Liver (tissue), 2 donors: ENCODE data around the gene TDRD7.

ENCODE experiments used
- FOXA1 ChIP-seq: IDR thresholded peaks from 2 replicates; pipeline ENCODE4 v1.6.1; 2016; ENCODE audit warnings: antibody characterized with exemption
- YY1 ChIP-seq: IDR thresholded peaks from 2 replicates; pipeline ENCODE4 v1.6.1; 2016; ENCODE audit warnings: antibody characterized with exemption, mild to moderate bottlenecking
- TF ChIP-seq, protein P1 (sequence below): fragments of 150-350 bp; IDR thresholded peaks from 2 replicates; pipeline ENCODE4 v1.5.1; 2017; ENCODE audit warnings: improper control_type of control experiment, low read depth, low read length; ENCODE audit not compliant: missing input control
- donor health status: healthy.

DNA sequence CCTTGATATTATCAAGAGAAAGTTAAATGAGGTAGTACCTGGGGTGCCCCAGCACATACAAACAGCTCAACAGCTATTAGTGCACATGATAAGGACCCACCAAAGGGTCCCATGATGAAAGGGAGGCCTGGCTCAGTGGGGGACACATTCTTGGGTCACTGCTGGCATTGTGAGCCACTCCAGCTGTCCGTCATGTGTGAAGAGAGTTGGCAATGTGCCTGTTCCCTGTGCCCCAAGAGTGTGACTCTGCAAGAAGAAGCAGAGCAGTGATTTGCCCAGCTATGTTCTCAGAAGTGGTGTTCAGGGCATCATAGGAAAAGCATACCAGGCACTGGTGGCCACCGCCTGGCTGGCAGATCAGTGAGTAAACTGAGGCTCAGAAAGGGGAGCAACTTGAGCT lies 37.1 kb upstream of the TDRD7 start:
- TF ChIP-seq, protein P1, sequence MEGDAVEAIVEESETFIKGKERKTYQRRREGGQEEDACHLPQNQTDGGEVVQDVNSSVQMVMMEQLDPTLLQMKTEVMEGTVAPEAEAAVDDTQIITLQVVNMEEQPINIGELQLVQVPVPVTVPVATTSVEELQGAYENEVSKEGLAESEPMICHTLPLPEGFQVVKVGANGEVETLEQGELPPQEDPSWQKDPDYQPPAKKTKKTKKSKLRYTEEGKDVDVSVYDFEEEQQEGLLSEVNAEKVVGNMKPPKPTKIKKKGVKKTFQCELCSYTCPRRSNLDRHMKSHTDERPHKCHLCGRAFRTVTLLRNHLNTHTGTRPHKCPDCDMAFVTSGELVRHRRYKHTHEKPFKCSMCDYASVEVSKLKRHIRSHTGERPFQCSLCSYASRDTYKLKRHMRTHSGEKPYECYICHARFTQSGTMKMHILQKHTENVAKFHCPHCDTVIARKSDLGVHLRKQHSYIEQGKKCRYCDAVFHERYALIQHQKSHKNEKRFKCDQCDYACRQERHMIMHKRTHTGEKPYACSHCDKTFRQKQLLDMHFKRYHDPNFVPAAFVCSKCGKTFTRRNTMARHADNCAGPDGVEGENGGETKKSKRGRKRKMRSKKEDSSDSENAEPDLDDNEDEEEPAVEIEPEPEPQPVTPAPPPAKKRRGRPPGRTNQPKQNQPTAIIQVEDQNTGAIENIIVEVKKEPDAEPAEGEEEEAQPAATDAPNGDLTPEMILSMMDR: no peak
- TF ChIP-seq FOXA1: no peak
- TF ChIP-seq YY1: no peak
